HCT116 (cell line): ENCODE data around the gene SIRPD.

Experiments used
- ATF3 ChIP-seq: IDR thresholded peaks from 2 replicates; pipeline ENCODE4 v1.6.1; 2012
- CTCF ChIP-seq, 3 experiments: fragments of 200-600 bp in 1 of 3; sonication (generic) in 1 of 3; IDR thresholded peaks in 2 of 3; conservative IDR thresholded peaks in 1 of 3; 2 replicates each; pipeline ENCODE4 v1.5.1; 2012 to 2017; ENCODE audit warnings: low read depth in 2 of 3, low read length in 2 of 3, antibody characterized with exemption in 1 of 3, borderline replicate concordance in 1 of 3, control low read depth in 1 of 3, mild to moderate bottlenecking in 1 of 3, mixed read lengths in 1 of 3, mixed run types in 1 of 3, moderate library complexity in 1 of 3; ENCODE audit not compliant: insufficient read depth in 1 of 3
- EZH2 ChIP-seq: fragments of 200-600 bp; sonication (generic); IDR thresholded peaks from 2 replicates; pipeline ENCODE4 v1.6.1; 2017; ENCODE audit warnings: antibody characterized with exemption, mixed run types
- MAX ChIP-seq: IDR thresholded peaks from 2 replicates; pipeline ENCODE4 v1.6.1; 2012
- POLR2A ChIP-seq: IDR thresholded peaks from 2 replicates; pipeline ENCODE4 v1.7.0; 2011; ENCODE audit warnings: borderline replicate concordance; ENCODE audit not compliant: insufficient read depth, insufficient read length; ENCODE audit errors: extremely low read depth
- POLR2AphosphoS5 ChIP-seq: IDR thresholded peaks from 2 replicates; pipeline ENCODE4 v1.6.1; 2011; ENCODE audit warnings: mild to moderate bottlenecking, low read depth, low read length, moderate library complexity
- REST ChIP-seq: IDR thresholded peaks from 2 replicates; pipeline ENCODE4 v1.6.1; 2012; ENCODE audit warnings: low read depth
- TCF7L2 ChIP-seq: IDR thresholded peaks from 2 replicates; pipeline ENCODE4 v1.7.0; 2011; ENCODE audit warnings: borderline replicate concordance, inconsistent platforms; ENCODE audit not compliant: insufficient read depth, insufficient read length; ENCODE audit errors: extremely low read depth
- ZFX ChIP-seq: fragments of 450-650 bp; IDR thresholded peaks from 2 replicates; pipeline ENCODE4 v1.6.1; 2017
- ZNF274 ChIP-seq: fragments of 200-500 bp; sonication (Bioruptor generic); IDR thresholded peaks from 2 replicates; pipeline ENCODE4 v1.6.1; 2014; ENCODE audit warnings: mild to moderate bottlenecking, low read depth, low read length, inconsistent platforms

- TF ChIP-seq ZNF274 (no peak), MAX (no peak), EZH2 (no peak), POLR2A (no peak), POLR2AphosphoS5 (no peak), REST (no peak), TCF7L2 (no peak), CTCF (IDR thresholded peaks at IDR 0.05 in 2 of 3, conservative IDR thresholded peaks at IDR 0.05 in 1 of 3; ENCODE audit: borderline replicate concordance in 1 of 3, insufficient read depth in 1 of 3, low read depth in 2 of 3, low read length in 2 of 3) (no peak), ATF3 (no peak), ZFX (no peak)
These were observed 52.1 kb downstream of the SIRPD start for GRCh38 chr20:1505361-1505760.
